ENCODE results near the gene MRO. TPM values are rescaled to one million over a fixed set of nuclear protein-coding genes. Genes with fewer than 3 reads are reported as not detected.
"Not testable (repeated sequence)": the region's sequence is repeated elsewhere in the genome, so short reads cannot be mapped to it uniquely, and the experiment has no call there.

MRO gene
- total RNA-seq, 4 donors from 2014 or later = 0.24 to 0.28 (median 0.26) TPM; not detected in 1

DNA sequence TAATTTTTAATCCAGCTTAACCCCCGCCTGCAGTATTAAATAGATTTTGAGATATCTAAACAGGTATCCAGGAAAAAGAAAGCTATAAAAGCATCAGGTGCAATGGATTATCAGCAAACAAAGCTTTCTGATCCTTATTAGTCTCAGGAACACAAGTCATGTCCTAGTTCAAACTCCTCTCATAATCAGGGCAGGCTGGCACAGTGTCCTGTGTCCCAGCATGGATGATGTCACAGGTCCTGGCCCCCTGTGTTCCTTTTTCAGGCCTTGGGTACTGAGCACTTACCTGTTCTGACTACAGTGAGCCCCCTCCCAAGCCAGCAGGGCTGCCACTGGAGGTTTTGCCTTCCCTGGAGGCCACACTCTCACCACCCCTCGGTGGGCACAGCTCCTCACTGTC lies 19.5 kb upstream of the MRO start:
- TF ChIP-seq, protein P1, sequence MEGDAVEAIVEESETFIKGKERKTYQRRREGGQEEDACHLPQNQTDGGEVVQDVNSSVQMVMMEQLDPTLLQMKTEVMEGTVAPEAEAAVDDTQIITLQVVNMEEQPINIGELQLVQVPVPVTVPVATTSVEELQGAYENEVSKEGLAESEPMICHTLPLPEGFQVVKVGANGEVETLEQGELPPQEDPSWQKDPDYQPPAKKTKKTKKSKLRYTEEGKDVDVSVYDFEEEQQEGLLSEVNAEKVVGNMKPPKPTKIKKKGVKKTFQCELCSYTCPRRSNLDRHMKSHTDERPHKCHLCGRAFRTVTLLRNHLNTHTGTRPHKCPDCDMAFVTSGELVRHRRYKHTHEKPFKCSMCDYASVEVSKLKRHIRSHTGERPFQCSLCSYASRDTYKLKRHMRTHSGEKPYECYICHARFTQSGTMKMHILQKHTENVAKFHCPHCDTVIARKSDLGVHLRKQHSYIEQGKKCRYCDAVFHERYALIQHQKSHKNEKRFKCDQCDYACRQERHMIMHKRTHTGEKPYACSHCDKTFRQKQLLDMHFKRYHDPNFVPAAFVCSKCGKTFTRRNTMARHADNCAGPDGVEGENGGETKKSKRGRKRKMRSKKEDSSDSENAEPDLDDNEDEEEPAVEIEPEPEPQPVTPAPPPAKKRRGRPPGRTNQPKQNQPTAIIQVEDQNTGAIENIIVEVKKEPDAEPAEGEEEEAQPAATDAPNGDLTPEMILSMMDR (IDR thresholded peaks at IDR 0.05) = no peak
- TF ChIP-seq POLR2A (IDR thresholded peaks at IDR 0.05) = no peak
- H3K9me3 ChIP-seq = no peaks in the 10 kb centered on the region
- H3K27ac ChIP-seq = no peak overlapping the region

DNA sequence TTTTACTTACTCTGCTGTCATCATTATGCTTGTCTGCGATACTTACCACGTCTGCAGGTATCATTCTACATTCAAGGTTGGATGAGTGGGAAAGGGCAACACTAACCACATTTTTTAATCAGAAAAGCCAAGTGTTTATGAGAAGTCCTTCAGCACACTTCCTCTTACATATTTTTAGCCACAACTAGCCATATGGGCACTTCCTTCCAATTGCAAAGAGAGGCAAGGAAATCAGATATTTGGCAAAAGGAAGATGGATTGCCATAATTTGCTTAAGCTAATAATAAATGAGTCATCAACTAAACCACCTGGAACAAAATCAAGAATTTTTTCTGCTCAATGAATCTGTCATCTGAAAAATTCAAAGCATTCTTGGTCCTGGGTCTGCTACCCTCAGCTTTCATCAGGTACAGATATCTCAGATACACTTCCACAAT lies 16.7 kb upstream of the MRO start:
- TF ChIP-seq, protein P1 (IDR thresholded peaks at IDR 0.05) = no peak
- TF ChIP-seq POLR2A (IDR thresholded peaks at IDR 0.05) = no peak
- Histone ChIP-seq H3K36me3 (no peaks in the 10 kb centered on the region), H3K27me3 (no peaks in the 10 kb centered on the region), H3K4me1 (no peaks in the 10 kb centered on the region), H3K9me3 (no peaks in the 10 kb centered on the region), H3K4me3 (no peak overlapping the region), H3K27ac (no peak overlapping the region)
- intact Hi-C loops (cut with DNase I; ENCODE audit: low total_unique reads) = no loop called here
- no peak for DNase-seq

More for the DNA sequence above, 19.5 kb upstream of the MRO start:
- no peaks in the 10 kb centered on the region for H3K27me3 ChIP-seq
- H3K4me3 ChIP-seq = no peak overlapping the region
- no peak for DNase-seq
- intact Hi-C loops (cut with DNase I; ENCODE audit: low total_unique reads) = no loop called here
- no peaks in the 10 kb centered on the region for H3K4me1 ChIP-seq
- H3K36me3 ChIP-seq = no peaks in the 10 kb centered on the region

DNA sequence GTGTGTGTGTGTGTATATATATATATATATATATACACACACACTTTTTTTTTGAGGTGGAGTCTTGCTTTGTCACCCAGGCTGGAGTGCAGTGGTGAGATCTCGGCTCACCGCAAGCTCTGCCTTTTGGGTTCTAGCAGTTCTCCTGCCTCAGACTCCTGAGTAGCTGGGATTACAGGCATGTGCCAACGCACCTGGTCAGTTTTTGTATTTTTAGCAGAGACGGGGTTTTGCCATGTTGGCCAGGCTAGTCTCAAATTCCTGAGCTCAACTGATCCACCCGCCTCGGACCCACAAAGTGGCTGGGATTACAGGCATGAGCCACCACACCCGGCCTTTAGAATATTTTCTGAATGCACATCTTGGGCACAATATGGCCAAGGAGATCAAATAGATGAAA lies 13.7 kb upstream of the MRO start:
- H3K27ac ChIP-seq; intact Hi-C loops (cut with DNase I; ENCODE audit: low total_unique reads); H3K4me3 ChIP-seq; H3K36me3 ChIP-seq; DNase-seq; H3K9me3 ChIP-seq; H3K4me1 ChIP-seq; H3K27me3 ChIP-seq: not testable (repeated sequence)

DNA sequence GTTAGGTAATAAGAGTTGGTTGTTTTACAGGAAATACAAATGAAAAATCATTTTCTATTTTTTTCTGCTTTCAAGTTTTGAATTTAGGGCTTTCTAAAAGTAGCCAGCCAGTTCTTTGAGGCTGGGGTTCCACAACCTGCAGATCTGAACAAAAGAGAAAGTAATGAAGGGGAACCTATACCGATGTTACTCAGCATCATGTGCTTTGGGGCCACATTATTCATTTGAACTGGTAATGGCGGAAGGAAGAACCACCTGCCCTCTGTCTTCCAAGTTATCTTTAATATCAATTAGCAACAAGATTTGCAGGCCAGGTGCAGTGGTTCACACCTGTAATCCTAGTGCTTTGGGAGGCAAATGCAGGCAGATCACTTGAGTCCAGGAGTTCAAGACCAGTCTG lies 12.9 kb upstream of the MRO start:
- intact Hi-C loops (cut with DNase I; ENCODE audit: low total_unique reads) = no loop called here
- Histone ChIP-seq H3K27ac (no peak overlapping the region), H3K9me3 (no peaks in the 10 kb centered on the region), H3K36me3 (no peaks in the 10 kb centered on the region), H3K27me3 (no peaks in the 10 kb centered on the region), H3K4me3 (no peak overlapping the region), H3K4me1 (no peaks in the 10 kb centered on the region)
- TF ChIP-seq, protein P1 (IDR thresholded peaks at IDR 0.05) = no peak
- TF ChIP-seq POLR2A (IDR thresholded peaks at IDR 0.05) = no peak
- no peak for DNase-seq

DNA sequence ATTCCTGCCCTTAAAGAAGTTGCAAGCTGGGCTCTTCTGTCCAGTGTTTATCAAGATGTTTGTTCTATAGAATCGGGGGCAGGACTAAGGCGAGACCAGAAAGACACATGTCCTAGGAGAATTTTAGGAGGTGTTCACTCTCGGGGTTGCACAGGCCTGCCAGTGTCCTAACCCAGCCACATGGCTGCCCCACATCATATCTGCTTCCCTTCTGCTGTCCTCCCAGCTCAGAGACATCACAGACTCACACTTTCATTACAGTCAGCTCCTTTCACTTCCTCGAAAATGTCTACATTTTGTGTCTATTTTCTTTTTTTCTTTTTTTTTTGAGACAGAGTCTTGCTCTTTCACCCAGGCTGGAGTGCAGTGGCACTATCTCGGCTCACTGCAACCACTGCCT lies 10.7 kb upstream of the MRO start:
- Histone ChIP-seq H3K4me3 (no peak overlapping the region), H3K27me3 (no peaks in the 10 kb centered on the region), H3K36me3 (no peaks in the 10 kb centered on the region), H3K27ac (no peak overlapping the region), H3K4me1 (no peaks in the 10 kb centered on the region), H3K9me3 (no peaks in the 10 kb centered on the region)
- TF ChIP-seq POLR2A (IDR thresholded peaks at IDR 0.05) = no peak
- TF ChIP-seq, protein P1 (IDR thresholded peaks at IDR 0.05) = no peak
- intact Hi-C loops (cut with DNase I; ENCODE audit: low total_unique reads) = no loop called here
- DNase-seq = no peak

DNA sequence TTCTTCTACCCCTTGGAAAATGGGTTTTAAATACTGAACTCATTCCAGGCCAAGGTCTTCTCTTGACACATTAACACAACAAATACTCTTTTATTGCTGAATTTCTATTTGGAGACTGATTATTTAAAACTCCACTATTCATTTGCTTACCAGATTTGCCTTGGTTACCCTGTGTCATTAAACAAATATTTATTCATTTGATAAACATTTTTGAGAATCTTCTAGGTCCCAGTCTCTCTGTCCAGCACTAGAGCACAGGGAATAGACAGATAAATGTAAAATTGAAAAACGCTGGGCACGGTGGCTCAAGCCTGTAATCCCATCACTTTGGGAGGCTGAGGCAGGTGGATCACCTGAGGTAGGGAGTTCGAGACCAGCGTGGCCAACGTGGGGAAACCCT lies 9.8 kb upstream of the MRO start:
- H3K4me3 ChIP-seq = no peak overlapping the region
- TF ChIP-seq, protein P1 (IDR thresholded peaks at IDR 0.05) = no peak
- TF ChIP-seq POLR2A (IDR thresholded peaks at IDR 0.05) = no peak
- DNase-seq = no peak
- intact Hi-C loops (cut with DNase I; ENCODE audit: low total_unique reads) = no loop called here
- no peaks in the 10 kb centered on the region for H3K36me3 ChIP-seq
- H3K27ac ChIP-seq = no peak overlapping the region
- H3K9me3 ChIP-seq = no peaks in the 10 kb centered on the region
- no peaks in the 10 kb centered on the region for H3K27me3 ChIP-seq
- H3K4me1 ChIP-seq = no peaks in the 10 kb centered on the region

All from uterus (tissue), 4 donors.